Mucosa of gallbladder (tissue), 1 donor: ENCODE measurements around the gene FCN1. TPM values are rescaled to one million over a fixed set of nuclear protein-coding genes. Genes with fewer than 3 reads are reported as not detected.

Source experiments
- DNase-seq: peaks from one replicate; pipeline ENCODE4 v3.0.0-alpha.2; 2020; ENCODE audit warnings: low spot score
- total RNA-seq: library from RNA; stranded (reverse); gene quantifications from one replicate; pipeline ENCODE4 v1.2.1, GENCODE V29; 2021
- donor health status: DM: no; HTN: no; CAD: no.

Gene FCN1
- total RNA-seq, 1 donor from 2014 or later: 2.0 TPM

- no peak for DNase-seq
Measured at GRCh38 chr9:134937566-134938345, 20.0 kb upstream of the FCN1 start.

- DNase-seq: no peak
Measured at GRCh38 chr9:134937164-134937555, 19.4 kb upstream of the FCN1 start.

- no peak for DNase-seq
Measured at GRCh38 chr9:134936346-134937163, 18.8 kb upstream of the FCN1 start.

- no peak for DNase-seq
Measured at GRCh38 chr9:134935701-134936345, 18.1 kb upstream of the FCN1 start.

GRCh38 chr9:134935056-134935640, 17.4 kb upstream of the FCN1 start:
- no peak for DNase-seq

GRCh38 chr9:134933076-134933659, 15.5 kb upstream of the FCN1 start:
- DNase-seq: no peak

GRCh38 chr9:134932606-134933005, 14.9 kb upstream of the FCN1 start:
- DNase-seq: no peak

GRCh38 chr9:134932171-134932570, 14.5 kb upstream of the FCN1 start:
- no peak for DNase-seq

GRCh38 chr9:134930398-134930797, 12.7 kb upstream of the FCN1 start:
- DNase-seq: no peak

GRCh38 chr9:134929193-134930158, 11.8 kb upstream of the FCN1 start:
- peak; percentile 21 for DNase-seq

- DNase-seq: no peak
Measured at GRCh38 chr9:134928436-134929192, 10.9 kb upstream of the FCN1 start.

- no peak for DNase-seq
Measured at GRCh38 chr9:134925011-134925511, 7.3 kb upstream of the FCN1 start.

GRCh38 chr9:134923466-134923865, 5.8 kb upstream of the FCN1 start:
- no peak for DNase-seq

- no peak for DNase-seq
Measured at GRCh38 chr9:134922932-134923240, 5.2 kb upstream of the FCN1 start.

- DNase-seq: peak; percentile 23
Measured at GRCh38 chr9:134922066-134922931, 4.6 kb upstream of the FCN1 start.

GRCh38 chr9:134919303-134919702, 1.6 kb upstream of the FCN1 start:
- DNase-seq: no peak

- DNase-seq: no peak
Measured at GRCh38 chr9:134918646-134919045, 934 bp upstream of the FCN1 start.

GRCh38 chr9:134916161-134916665, 1.5 kb downstream of the FCN1 start:
- DNase-seq: no peak
